Fibroblast of lung (primary cell): Measurements from ENCODE around the gene RAB8B.

Source experiments
- EZH2 ChIP-seq: IDR thresholded peaks from 2 replicates; pipeline ENCODE4 v1.5.1; 2012; ENCODE audit warnings: low read length, control low read depth, mild to moderate bottlenecking; ENCODE audit errors: missing control alignments
- TF ChIP-seq, protein P1 (sequence below), 2 donors: IDR thresholded peaks in 1 of 2; conservative IDR thresholded peaks in 1 of 2; 1 replicate in 1 of 2; 2 replicates in 1 of 2; pipeline ENCODE4 v1.5.1; 2011 to 2012; ENCODE audit warnings: low read length in 2 of 2, control low read depth in 1 of 2, inconsistent platforms in 1 of 2, low read depth in 1 of 2, mild to moderate bottlenecking in 1 of 2

DNA sequence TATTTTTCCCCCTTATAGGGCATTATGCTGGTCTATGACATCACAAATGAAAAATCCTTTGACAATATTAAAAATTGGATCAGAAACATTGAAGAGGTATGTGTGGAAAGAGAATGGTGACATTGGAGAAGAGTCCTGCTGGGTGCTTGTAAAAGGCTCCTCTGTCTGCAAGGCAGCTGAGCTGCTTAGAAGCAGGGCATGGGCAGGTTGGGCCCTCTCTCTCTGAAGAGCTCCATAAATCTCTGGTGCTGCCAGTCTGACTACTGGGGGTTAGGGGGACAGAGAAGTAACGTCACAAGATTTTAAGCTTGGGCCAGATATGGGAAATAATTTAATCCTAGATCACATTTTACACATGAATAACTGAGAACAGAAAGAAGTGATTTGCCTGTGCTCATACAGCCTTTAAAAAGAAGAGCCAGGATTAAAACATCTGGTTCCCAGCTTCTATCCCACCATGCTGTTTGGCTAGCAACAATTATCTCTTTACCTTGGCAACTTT is 66.1 kb downstream of the RAB8B start:
- TF ChIP-seq EZH2, result no peak
- TF ChIP-seq, protein P1, sequence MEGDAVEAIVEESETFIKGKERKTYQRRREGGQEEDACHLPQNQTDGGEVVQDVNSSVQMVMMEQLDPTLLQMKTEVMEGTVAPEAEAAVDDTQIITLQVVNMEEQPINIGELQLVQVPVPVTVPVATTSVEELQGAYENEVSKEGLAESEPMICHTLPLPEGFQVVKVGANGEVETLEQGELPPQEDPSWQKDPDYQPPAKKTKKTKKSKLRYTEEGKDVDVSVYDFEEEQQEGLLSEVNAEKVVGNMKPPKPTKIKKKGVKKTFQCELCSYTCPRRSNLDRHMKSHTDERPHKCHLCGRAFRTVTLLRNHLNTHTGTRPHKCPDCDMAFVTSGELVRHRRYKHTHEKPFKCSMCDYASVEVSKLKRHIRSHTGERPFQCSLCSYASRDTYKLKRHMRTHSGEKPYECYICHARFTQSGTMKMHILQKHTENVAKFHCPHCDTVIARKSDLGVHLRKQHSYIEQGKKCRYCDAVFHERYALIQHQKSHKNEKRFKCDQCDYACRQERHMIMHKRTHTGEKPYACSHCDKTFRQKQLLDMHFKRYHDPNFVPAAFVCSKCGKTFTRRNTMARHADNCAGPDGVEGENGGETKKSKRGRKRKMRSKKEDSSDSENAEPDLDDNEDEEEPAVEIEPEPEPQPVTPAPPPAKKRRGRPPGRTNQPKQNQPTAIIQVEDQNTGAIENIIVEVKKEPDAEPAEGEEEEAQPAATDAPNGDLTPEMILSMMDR (conservative IDR thresholded peaks at IDR 0.05 in 1 of 2, IDR thresholded peaks at IDR 0.05 in 1 of 2; ENCODE audit: low read depth in 1 of 2, low read length in 2 of 2), result no peak
